Glutamatergic neuron (in vitro differentiated cells): ENCODE results near the gene FAS. TPM values are rescaled to one million over a fixed set of nuclear protein-coding genes. Genes with fewer than 3 reads are reported as not detected.

Source experiments
- DNase-seq: peaks from one replicate; pipeline ENCODE4 v3.0.0; 2022
- H3K27ac Mint-ChIP-seq: one replicate; pipeline ENCODE4 v1.8.0; 2020; ENCODE audit warnings: mild to moderate bottlenecking, mixed read lengths, inconsistent platforms; ENCODE audit not compliant: unreplicated experiment
- H3K27me3 Mint-ChIP-seq: one replicate; pipeline ENCODE4 v1.8.0; 2020; ENCODE audit warnings: mild to moderate bottlenecking, moderate library complexity, mixed read lengths, inconsistent platforms; ENCODE audit not compliant: unreplicated experiment
- H3K36me3 Mint-ChIP-seq: one replicate; pipeline ENCODE4 v1.8.0; 2020; ENCODE audit warnings: mild to moderate bottlenecking, mixed read lengths, inconsistent platforms; ENCODE audit not compliant: unreplicated experiment
- H3K4me1 Mint-ChIP-seq: one replicate; pipeline ENCODE4 v1.8.0; 2020; ENCODE audit warnings: mild to moderate bottlenecking, low read depth, mixed read lengths, inconsistent platforms; ENCODE audit not compliant: unreplicated experiment
- H3K4me3 Mint-ChIP-seq: one replicate; pipeline ENCODE4 v1.8.0; 2020; ENCODE audit warnings: mild to moderate bottlenecking, mixed read lengths, inconsistent platforms; ENCODE audit not compliant: unreplicated experiment
- H3K9me3 Mint-ChIP-seq: one replicate; pipeline ENCODE4 v1.8.0; 2020; ENCODE audit warnings: mild to moderate bottlenecking, moderate library complexity, mixed read lengths, inconsistent platforms; ENCODE audit not compliant: unreplicated experiment
- total RNA-seq: library from RNA; stranded (reverse); fragmentation: NEBNext Ultra II Directional; extraction: Animal tissue kit (Norgen Biotek cat#: 25700); gene quantifications from one replicate; pipeline ENCODE4 v1.2.1, GENCODE V29; 2021; ENCODE audit not compliant: unreplicated experiment
- TF ChIP-seq, protein P1 (sequence below): fragments of 200-600 bp; sonication (generic); IDR thresholded peaks from one replicate; pipeline ENCODE4 v1.5.0; 2021; ENCODE audit not compliant: partially characterized antibody, unreplicated experiment

The FAS gene
- total RNA-seq, 1 donor from 2014 or later: 0.69 TPM

- Mint-ChIP-seq H3K4me1 (no peaks in the 10 kb centered on the region), H3K27me3 (no peaks in the 10 kb centered on the region), H3K27ac (no peak overlapping the region), H3K36me3 (no peaks in the 10 kb centered on the region), H3K4me3 (no peak overlapping the region), H3K9me3 (no peaks in the 10 kb centered on the region)
- TF ChIP-seq, protein P1, sequence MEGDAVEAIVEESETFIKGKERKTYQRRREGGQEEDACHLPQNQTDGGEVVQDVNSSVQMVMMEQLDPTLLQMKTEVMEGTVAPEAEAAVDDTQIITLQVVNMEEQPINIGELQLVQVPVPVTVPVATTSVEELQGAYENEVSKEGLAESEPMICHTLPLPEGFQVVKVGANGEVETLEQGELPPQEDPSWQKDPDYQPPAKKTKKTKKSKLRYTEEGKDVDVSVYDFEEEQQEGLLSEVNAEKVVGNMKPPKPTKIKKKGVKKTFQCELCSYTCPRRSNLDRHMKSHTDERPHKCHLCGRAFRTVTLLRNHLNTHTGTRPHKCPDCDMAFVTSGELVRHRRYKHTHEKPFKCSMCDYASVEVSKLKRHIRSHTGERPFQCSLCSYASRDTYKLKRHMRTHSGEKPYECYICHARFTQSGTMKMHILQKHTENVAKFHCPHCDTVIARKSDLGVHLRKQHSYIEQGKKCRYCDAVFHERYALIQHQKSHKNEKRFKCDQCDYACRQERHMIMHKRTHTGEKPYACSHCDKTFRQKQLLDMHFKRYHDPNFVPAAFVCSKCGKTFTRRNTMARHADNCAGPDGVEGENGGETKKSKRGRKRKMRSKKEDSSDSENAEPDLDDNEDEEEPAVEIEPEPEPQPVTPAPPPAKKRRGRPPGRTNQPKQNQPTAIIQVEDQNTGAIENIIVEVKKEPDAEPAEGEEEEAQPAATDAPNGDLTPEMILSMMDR: no peak
- no peak for DNase-seq
Observed at GRCh38 chr10:88983939-88984338, 6.7 kb upstream of the FAS start.

DNA sequence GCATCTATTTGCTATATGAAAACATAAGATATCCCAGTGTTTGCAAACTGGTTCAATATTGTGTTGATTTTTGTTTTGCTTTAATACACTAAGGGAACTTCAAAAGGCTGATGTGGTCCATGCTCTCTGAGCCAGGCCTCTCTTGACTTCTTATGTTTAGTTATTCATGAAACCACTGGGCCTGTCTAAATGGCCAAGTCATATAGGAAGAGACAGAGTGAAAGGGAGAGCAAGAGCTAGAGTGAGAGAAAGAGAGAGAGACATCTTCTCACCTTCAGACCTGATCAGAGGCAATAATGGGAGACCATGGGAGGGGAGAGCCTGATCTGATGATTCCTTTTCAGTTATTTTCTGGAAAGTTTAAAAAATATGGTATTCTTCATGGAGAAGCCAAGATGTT, 6.1 kb upstream of the FAS start:
- no peak overlapping the region for H3K27ac Mint-ChIP-seq
- no peak for DNase-seq
- H3K4me1 Mint-ChIP-seq: no peaks in the 10 kb centered on the region
- TF ChIP-seq, protein P1: no peak
- no peak overlapping the region for H3K4me3 Mint-ChIP-seq
- H3K36me3 Mint-ChIP-seq: no peaks in the 10 kb centered on the region
- no peaks in the 10 kb centered on the region for H3K27me3 Mint-ChIP-seq
- H3K9me3 Mint-ChIP-seq: no peaks in the 10 kb centered on the region

- H3K4me3 Mint-ChIP-seq: no peak overlapping the region
- peaks cover 5% of the 10 kb centered on the region for H3K36me3 Mint-ChIP-seq
- H3K4me1 Mint-ChIP-seq: no peaks in the 10 kb centered on the region
- H3K27me3 Mint-ChIP-seq: peaks cover 6% of the 10 kb centered on the region
- H3K9me3 Mint-ChIP-seq: no peaks in the 10 kb centered on the region
- DNase-seq: no peak
- TF ChIP-seq, protein P1: peak; percentile 76
- H3K27ac Mint-ChIP-seq: no peak overlapping the region
Observed at GRCh38 chr10:88986549-88987242, 3.9 kb upstream of the FAS start.

DNA sequence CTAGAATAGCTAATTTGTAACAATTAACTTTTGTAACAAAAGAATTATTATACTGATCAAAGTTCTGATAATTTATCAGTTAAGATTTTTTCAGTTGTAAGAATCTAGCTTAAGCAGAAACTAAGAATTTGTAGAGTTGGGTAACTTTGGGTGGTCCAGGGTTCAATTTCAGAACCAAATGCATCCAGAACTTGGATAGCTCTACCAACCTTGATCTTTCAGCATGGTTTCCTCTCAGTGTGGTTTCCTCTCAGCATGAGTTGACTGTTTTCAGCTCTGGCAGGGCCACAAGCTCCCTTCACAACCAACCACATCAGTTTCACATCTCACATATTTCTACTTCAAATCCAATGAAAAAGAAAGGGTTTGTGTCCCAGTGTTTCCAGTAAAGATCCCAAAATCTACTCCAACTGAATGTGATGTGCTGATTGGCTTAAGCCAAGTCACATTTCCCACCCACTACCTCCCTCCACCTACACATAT, 3.3 kb upstream of the FAS start:
- TF ChIP-seq, protein P1: peak; percentile 31
- no peak for DNase-seq
- peaks cover 10% of the 10 kb centered on the region for H3K27me3 Mint-ChIP-seq
- no peaks in the 10 kb centered on the region for H3K9me3 Mint-ChIP-seq
- peaks cover 3% of the 10 kb centered on the region for H3K4me1 Mint-ChIP-seq
- no peak overlapping the region for H3K27ac Mint-ChIP-seq
- H3K36me3 Mint-ChIP-seq: peaks cover 8% of the 10 kb centered on the region
- no peak overlapping the region for H3K4me3 Mint-ChIP-seq

GRCh38 chr10:88987840-88988239, 2.8 kb upstream of the FAS start:
- Mint-ChIP-seq H3K4me3 (no peak overlapping the region), H3K27me3 (peaks cover 10% of the 10 kb centered on the region), H3K9me3 (no peaks in the 10 kb centered on the region), H3K27ac (no peak overlapping the region), H3K4me1 (peaks cover 3% of the 10 kb centered on the region), H3K36me3 (peaks cover 8% of the 10 kb centered on the region)
- DNase-seq: no peak
- TF ChIP-seq, protein P1: no peak
